NCI-H128 (cell line): ENCODE measurements around the gene SH2D6.
"Not testable (repeated sequence)": the region's sequence is repeated elsewhere in the genome, so short reads cannot be mapped to it uniquely, and the experiment has no call there.

Experiments
- DNase-seq: peaks from one replicate; lab custom pipeline; 2025; ENCODE audit not compliant: unreplicated experiment; lab: John Stamatoyannopoulos, UW

The SH2D6 gene

GRCh38 chr2:85439025-85439472 lies 20.5 kb downstream of the SH2D6 start:
- DNase-seq, result no peak

GRCh38 chr2:85439569-85439968 lies 21.1 kb downstream of the SH2D6 start:
- not testable (repeated sequence) for DNase-seq

GRCh38 chr2:85439986-85440385 lies 21.5 kb downstream of the SH2D6 start:
- DNase-seq, result no peak

GRCh38 chr2:85440729-85441128 lies 22.2 kb downstream of the SH2D6 start:
- DNase-seq, result no peak

GRCh38 chr2:85441864-85442263 lies 23.4 kb downstream of the SH2D6 start:
- DNase-seq, result no peak

GRCh38 chr2:85444629-85445172 lies 26.2 kb downstream of the SH2D6 start:
- no peak for DNase-seq

GRCh38 chr2:85445316-85446295 lies 27.1 kb downstream of the SH2D6 start:
- DNase-seq, result no peak

- DNase-seq, result no peak
These were observed 28.0 kb downstream of the SH2D6 start for GRCh38 chr2:85446296-85447221.

- no peak for DNase-seq
These were observed 28.7 kb downstream of the SH2D6 start for GRCh38 chr2:85447222-85447585.

- no peak for DNase-seq
These were observed 30.1 kb downstream of the SH2D6 start for GRCh38 chr2:85448461-85449213.

GRCh38 chr2:85449214-85449588 lies 30.7 kb downstream of the SH2D6 start:
- DNase-seq, result no peak

- no peak for DNase-seq
These were observed 33.7 kb downstream of the SH2D6 start for GRCh38 chr2:85452237-85452636.

GRCh38 chr2:85453571-85453970 lies 35.1 kb downstream of the SH2D6 start:
- DNase-seq, result no peak

GRCh38 chr2:85455552-85456090 lies 37.1 kb downstream of the SH2D6 start:
- DNase-seq, result no peak

- no peak for DNase-seq
These were observed 38.5 kb downstream of the SH2D6 start for GRCh38 chr2:85457043-85457442.

GRCh38 chr2:85457877-85458316 lies 39.4 kb downstream of the SH2D6 start:
- no peak for DNase-seq

- DNase-seq, result no peak
These were observed 40.4 kb downstream of the SH2D6 start for GRCh38 chr2:85458601-85459563.

- DNase-seq, result no peak
These were observed 41.3 kb downstream of the SH2D6 start for GRCh38 chr2:85459771-85460170.

GRCh38 chr2:85462322-85462721 lies 43.8 kb downstream of the SH2D6 start:
- DNase-seq, result no peak
